NCI-H1930 (cell line): ENCODE data around the gene TMEM79.

Experiments used
- DNase-seq, 2 experiments: peaks; one replicate each; lab custom pipeline; 2025; lab: John Stamatoyannopoulos, UW

The TMEM79 gene

GRCh38 chr1:156284112-156284511, at the start of gene TMEM79:
TMEM79 (plus strand) TSS chr1:156284325; CDS start chr1:156285227, 902 bp downstream.
- no peak for DNase-seq

GRCh38 chr1:156236164-156236563, 48.0 kb upstream of the TMEM79 start:
- no peak for DNase-seq

GRCh38 chr1:156238248-156238647, 45.9 kb upstream of the TMEM79 start:
- no peak for DNase-seq

GRCh38 chr1:156241311-156241811, 42.8 kb upstream of the TMEM79 start:
- DNase-seq, result no peak

GRCh38 chr1:156241926-156242325, 42.2 kb upstream of the TMEM79 start, which contains the start of gene BGLAP:
BGLAP (plus strand) TSS chr1:156242184; CDS start chr1:156242232, 48 bp downstream.
- DNase-seq, result no peak

- no peak for DNase-seq
Measured at GRCh38 chr1:156242738-156243137, 41.4 kb upstream of the TMEM79 start.

- DNase-seq, result no peak
Measured at GRCh38 chr1:156244126-156244525, 40.0 kb upstream of the TMEM79 start.

GRCh38 chr1:156244712-156245111, 39.4 kb upstream of the TMEM79 start:
- DNase-seq, result no peak

- DNase-seq, result peak in 1 of 2 experiments; percentile 11
Measured at GRCh38 chr1:156245451-156246232, 38.5 kb upstream of the TMEM79 start.

- no peak for DNase-seq
Measured at GRCh38 chr1:156246241-156246780, 37.8 kb upstream of the TMEM79 start.

GRCh38 chr1:156246781-156247459, 37.2 kb upstream of the TMEM79 start:
- no peak for DNase-seq

GRCh38 chr1:156247460-156248322, 36.4 kb upstream of the TMEM79 start, which contains the start of gene PAQR6:
PAQR6 (minus strand) TSS chr1:156248056; CDS start chr1:156246731, 1,325 bp downstream.
- DNase-seq, result no peak

GRCh38 chr1:156248323-156248683, 35.8 kb upstream of the TMEM79 start:
- DNase-seq, result no peak

- DNase-seq, result no peak
Measured at GRCh38 chr1:156249593-156249992, 34.5 kb upstream of the TMEM79 start.

- no peak for DNase-seq
Measured at GRCh38 chr1:156251527-156251926, 32.6 kb upstream of the TMEM79 start.

GRCh38 chr1:156253634-156254033, 30.5 kb upstream of the TMEM79 start:
- no peak for DNase-seq

- no peak for DNase-seq
Measured at GRCh38 chr1:156257711-156258110, 26.4 kb upstream of the TMEM79 start.

- no peak for DNase-seq
Measured at GRCh38 chr1:156258859-156259258, 25.3 kb upstream of the TMEM79 start.

- peak in 1 of 2 experiments; percentile 12 for DNase-seq
Measured at GRCh38 chr1:156259805-156260204, 24.3 kb upstream of the TMEM79 start.

GRCh38 chr1:156260896-156261295, 23.2 kb upstream of the TMEM79 start:
- no peak for DNase-seq

- no peak for DNase-seq
Measured at GRCh38 chr1:156262461-156263287, 21.5 kb upstream of the TMEM79 start.
